Measurements from ENCODE around the gene PSAP.
A peak's percentile ranks its signal among the peaks of the same experiment; 100 is the strongest.
"Not testable (repeated sequence)": the region's sequence is repeated elsewhere in the genome, so short reads cannot be mapped to it uniquely, and the experiment has no call there.

PSAP gene

GRCh38 chr10:71873582-71874211 is 22.6 kb upstream of the PSAP start:
- no peak for DNase-seq

- not testable (repeated sequence) for DNase-seq
Measured at GRCh38 chr10:71869601-71870000, 18.6 kb upstream of the PSAP start.

GRCh38 chr10:71868192-71868697 is 17.2 kb upstream of the PSAP start:
- DNase-seq = no peak

- DNase-seq = no peak
Measured at GRCh38 chr10:71865561-71866041, 14.6 kb upstream of the PSAP start.

- DNase-seq = no peak
Measured at GRCh38 chr10:71864911-71865361, 13.9 kb upstream of the PSAP start.

- DNase-seq = no peak
Measured at GRCh38 chr10:71863203-71863602, 12.2 kb upstream of the PSAP start.

GRCh38 chr10:71860243-71861029 is 9.4 kb upstream of the PSAP start:
- DNase-seq = peak; percentile 73

GRCh38 chr10:71857934-71858890 is 7.2 kb upstream of the PSAP start:
- no peak for DNase-seq

- no peak for DNase-seq
Measured at GRCh38 chr10:71856619-71857018, 5.6 kb upstream of the PSAP start.

- no peak for DNase-seq
Measured at GRCh38 chr10:71854031-71854430, 3.0 kb upstream of the PSAP start.

GRCh38 chr10:71852355-71852937 is 1.4 kb upstream of the PSAP start:
- no peak for DNase-seq

- not testable (repeated sequence) for DNase-seq
Measured at GRCh38 chr10:71851465-71852095, 529 bp upstream of the PSAP start.

GRCh38 chr10:71850021-71850742 is 869 bp downstream of the PSAP start:
- DNase-seq = no peak

- no peak for DNase-seq
Measured at GRCh38 chr10:71849461-71849908, 1.6 kb downstream of the PSAP start.

GRCh38 chr10:71848325-71849275 is 2.5 kb downstream of the PSAP start:
- no peak for DNase-seq

- no peak for DNase-seq
Measured at GRCh38 chr10:71847418-71847817, 3.6 kb downstream of the PSAP start.

- DNase-seq = no peak
Measured at GRCh38 chr10:71846816-71847215, 4.2 kb downstream of the PSAP start.

GRCh38 chr10:71845410-71846405 is 5.3 kb downstream of the PSAP start:
- no peak for DNase-seq

- DNase-seq = no peak
Measured at GRCh38 chr10:71844695-71845094, 6.4 kb downstream of the PSAP start.

Measured in NK-92 treated with Interleukin-12 subunit alpha and Interleukin-12 subunit beta, amount 100 ng/mL, for 24 hours (cell line).